Measurements from ENCODE around the gene CFAP299. TPM values are rescaled to one million over a fixed set of nuclear protein-coding genes. Genes with fewer than 3 reads are reported as not detected.

The CFAP299 gene
- total and polyA plus RNA-seq, 2 of the 8 experiments (the other 6 are each of a cell fraction or from before 2014, with no cell fraction given) = not detected

DNA sequence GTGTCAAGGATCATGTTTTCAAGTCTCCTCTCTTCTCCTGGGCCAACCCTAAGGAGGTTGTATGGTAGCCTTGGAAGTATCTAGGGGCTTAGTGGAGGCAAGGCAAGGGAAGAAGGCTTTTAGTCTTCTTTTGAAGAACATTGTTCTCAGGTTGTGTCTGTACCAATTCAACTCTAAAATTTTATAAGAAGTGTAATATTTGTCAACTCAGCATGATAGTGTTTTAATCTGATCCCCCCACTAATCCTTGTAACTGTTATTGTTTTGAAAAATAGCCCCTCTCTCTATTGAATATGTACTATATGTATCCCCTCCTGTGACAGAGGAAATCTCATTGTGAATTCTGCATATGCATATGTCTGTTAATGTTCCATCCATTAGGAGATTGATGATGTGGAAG lies 345.4 kb downstream of the CFAP299 start:
- Histone ChIP-seq H2BK12ac (ENCODE audit: low read depth, low read length) (no peak overlapping the region), H2BK5ac (ENCODE audit: low read depth, low read length) (no peak overlapping the region), H2BK120ac (replicated peaks; ENCODE audit: low read depth, low read length) (no peak overlapping the region), H4K5ac (ENCODE audit: insufficient read length, low read depth, low read length) (no peak overlapping the region), H3K18ac (ENCODE audit: extremely low read depth, low read length) (no peak overlapping the region), H4K91ac (replicated peaks; ENCODE audit: insufficient read length, low read length) (no peak overlapping the region), H3K56ac (replicated peaks; ENCODE audit: insufficient read length, low read depth, low read length) (no peak overlapping the region), H3K4me2 (ENCODE audit: insufficient read depth in 1 of 2, low read depth in 2 of 2, low read length in 2 of 2) (no peak overlapping the region), H3K79me1 (ENCODE audit: low read depth, low read length) (no peaks in the 10 kb centered on the region), H3K36me3 (ENCODE audit: control insufficient read depth in 2 of 4, insufficient read depth in 4 of 4, low read length in 3 of 4) (no peaks in the 10 kb centered on the region), H3K4me1 (replicated peaks in 1 of 4; ENCODE audit: control insufficient read depth in 3 of 4, insufficient read depth in 4 of 4, low read length in 3 of 4) (no peaks in the 10 kb centered on the region), H3K4me3 (ENCODE audit: extremely low read depth in 1 of 4, insufficient read depth in 2 of 4, low read depth in 3 of 4, low read length in 4 of 4) (no peak overlapping the region), H3K9ac (replicated peaks in 1 of 4; ENCODE audit: extremely low read depth in 1 of 4, low read depth in 3 of 4, low read length in 3 of 4) (no peak overlapping the region), H3K79me2 (ENCODE audit: control insufficient read depth in 1 of 2, insufficient read depth in 2 of 2, low read length in 2 of 2) (no peaks in the 10 kb centered on the region), H2BK20ac (ENCODE audit: low read length) (no peak overlapping the region), H2AFZ (ENCODE audit: low read length) (no peak overlapping the region), H4K20me1 (replicated peaks in 1 of 2; ENCODE audit: control insufficient read depth in 1 of 2, insufficient read depth in 2 of 2, low read length in 2 of 2) (no peaks in the 10 kb centered on the region), H3K27ac (ENCODE audit: low read depth, low read length) (no peak overlapping the region), H3K27me3 (replicated peaks in 1 of 4; ENCODE audit: control insufficient read depth in 3 of 4, extremely low read depth in 1 of 4, insufficient read depth in 3 of 4, low read length in 3 of 4) (no peaks in the 10 kb centered on the region), H3K23ac (ENCODE audit: insufficient read length) (no peak overlapping the region), H3K14ac (ENCODE audit: insufficient read length) (no peak overlapping the region), H4K8ac (ENCODE audit: extremely low read depth, insufficient read depth, low read length) (no peak overlapping the region), H3K4ac (replicated peaks; ENCODE audit: insufficient read length, low read depth, low read length) (no peak overlapping the region), H3K9me3 (ENCODE audit: insufficient read depth in 2 of 2, low read depth in 1 of 2, low read length in 1 of 2) (no peaks in the 10 kb centered on the region), H2AK5ac (ENCODE audit: low read depth, low read length) (no peak overlapping the region), H3K23me2 (ENCODE audit: low read depth, low read length) (no peaks in the 10 kb centered on the region), H2BK15ac (ENCODE audit: low read length) (no peak overlapping the region)
- CTCF ChIA-PET (ENCODE audit: partially characterized antibody) = interaction anchor here (1.0 kb wide), 1 partner anchor 29 kb away, joined by 3 read pairs; no protein-coding TSS in a partner anchor
- FAIRE-seq (no peak), DNase-seq (ENCODE audit: low read depth in 1 of 2, low spot score in 2 of 2) (no peak)
- TF ChIP-seq CEBPB (IDR thresholded peaks at IDR 0.05; ENCODE audit: low read depth, low read length) (no peak), TEAD4 (IDR thresholded peaks at IDR 0.05; ENCODE audit: low read depth, low read length) (no peak), MAFK (IDR thresholded peaks at IDR 0.05; ENCODE audit: low read depth, low read length) (no peak), POLR2A (IDR thresholded peaks at IDR 0.05; ENCODE audit: control extremely low read depth in 1 of 2, low read depth in 2 of 2, low read length in 2 of 2) (no peak), GABPA (IDR thresholded peaks at IDR 0.05; ENCODE audit: borderline replicate concordance, insufficient read depth, low read length) (no peak), YY1 (IDR thresholded peaks at IDR 0.05; ENCODE audit: low read depth, low read length) (no peak), SP1 (IDR thresholded peaks at IDR 0.05; ENCODE audit: low read depth, low read length) (no peak), CTBP2 (IDR thresholded peaks at IDR 0.05; ENCODE audit: borderline replicate concordance, insufficient read depth, insufficient read length, low read length) (no peak), BACH1 (IDR thresholded peaks at IDR 0.05; ENCODE audit: low read length) (no peak), FOSL1 (IDR thresholded peaks at IDR 0.05; ENCODE audit: insufficient read depth, low read depth, low read length) (no peak), EGR1 (IDR thresholded peaks at IDR 0.05; ENCODE audit: borderline replicate concordance, low read depth, low read length) (no peak), SP2 (IDR thresholded peaks at IDR 0.05; ENCODE audit: low read length) (no peak)
- TF ChIP-seq, protein P1, sequence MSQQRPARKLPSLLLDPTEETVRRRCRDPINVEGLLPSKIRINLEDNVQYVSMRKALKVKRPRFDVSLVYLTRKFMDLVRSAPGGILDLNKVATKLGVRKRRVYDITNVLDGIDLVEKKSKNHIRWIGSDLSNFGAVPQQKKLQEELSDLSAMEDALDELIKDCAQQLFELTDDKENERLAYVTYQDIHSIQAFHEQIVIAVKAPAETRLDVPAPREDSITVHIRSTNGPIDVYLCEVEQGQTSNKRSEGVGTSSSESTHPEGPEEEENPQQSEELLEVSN (IDR thresholded peaks at IDR 0.05) = no peak
- TF ChIP-seq, protein P2, sequence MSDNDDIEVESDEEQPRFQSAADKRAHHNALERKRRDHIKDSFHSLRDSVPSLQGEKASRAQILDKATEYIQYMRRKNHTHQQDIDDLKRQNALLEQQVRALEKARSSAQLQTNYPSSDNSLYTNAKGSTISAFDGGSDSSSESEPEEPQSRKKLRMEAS (IDR thresholded peaks at IDR 0.05) = no peak
- TF ChIP-seq, protein P3, sequence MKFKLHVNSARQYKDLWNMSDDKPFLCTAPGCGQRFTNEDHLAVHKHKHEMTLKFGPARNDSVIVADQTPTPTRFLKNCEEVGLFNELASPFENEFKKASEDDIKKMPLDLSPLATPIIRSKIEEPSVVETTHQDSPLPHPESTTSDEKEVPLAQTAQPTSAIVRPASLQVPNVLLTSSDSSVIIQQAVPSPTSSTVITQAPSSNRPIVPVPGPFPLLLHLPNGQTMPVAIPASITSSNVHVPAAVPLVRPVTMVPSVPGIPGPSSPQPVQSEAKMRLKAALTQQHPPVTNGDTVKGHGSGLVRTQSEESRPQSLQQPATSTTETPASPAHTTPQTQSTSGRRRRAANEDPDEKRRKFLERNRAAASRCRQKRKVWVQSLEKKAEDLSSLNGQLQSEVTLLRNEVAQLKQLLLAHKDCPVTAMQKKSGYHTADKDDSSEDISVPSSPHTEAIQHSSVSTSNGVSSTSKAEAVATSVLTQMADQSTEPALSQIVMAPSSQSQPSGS (IDR thresholded peaks at IDR 0.05; ENCODE audit: low read length) = no peak
- POLR2A ChIA-PET (ENCODE audit: partially characterized antibody) = no interaction called here
